Globus pallidus (tissue), 1 donor: ENCODE data around the gene CHST1.

Source experiments
- DNase-seq: peaks from one replicate; pipeline ENCODE4 v3.0.0-alpha.2; 2015; ENCODE audit warnings: low spot score

CHST1 gene

GRCh38 chr11:45665206-45665932 lies at the start of gene CHST1:
TSS of gene CHST1 (minus strand) at chr11:45665622. CDS start at chr11:45650923, 14,699 bp downstream.
- peak; percentile 46 for DNase-seq

- no peak for DNase-seq
Measured at GRCh38 chr11:45713573-45713972, 48.2 kb upstream of the CHST1 start.

- no peak for DNase-seq
Measured at GRCh38 chr11:45710561-45710960, 45.1 kb upstream of the CHST1 start.

GRCh38 chr11:45708887-45709663 lies 43.7 kb upstream of the CHST1 start:
- DNase-seq = no peak

- DNase-seq = no peak
Measured at GRCh38 chr11:45704635-45705034, 39.2 kb upstream of the CHST1 start.

- no peak for DNase-seq
Measured at GRCh38 chr11:45704133-45704532, 38.7 kb upstream of the CHST1 start.

GRCh38 chr11:45702511-45702910 lies 37.1 kb upstream of the CHST1 start:
- DNase-seq = no peak

- no peak for DNase-seq
Measured at GRCh38 chr11:45698777-45699497, 33.5 kb upstream of the CHST1 start.

- no peak for DNase-seq
Measured at GRCh38 chr11:45692808-45693453, 27.5 kb upstream of the CHST1 start.

- DNase-seq = no peak
Measured at GRCh38 chr11:45688472-45689033, 23.1 kb upstream of the CHST1 start.

- DNase-seq = no peak
Measured at GRCh38 chr11:45687836-45688235, 22.4 kb upstream of the CHST1 start.

GRCh38 chr11:45685964-45686537 lies 20.6 kb upstream of the CHST1 start:
- DNase-seq = no peak

- DNase-seq = no peak
Measured at GRCh38 chr11:45684440-45684839, 19.0 kb upstream of the CHST1 start.

GRCh38 chr11:45683271-45684058 lies 18.0 kb upstream of the CHST1 start:
- DNase-seq = no peak

GRCh38 chr11:45679806-45680205 lies 14.4 kb upstream of the CHST1 start:
- DNase-seq = no peak

- DNase-seq = no peak
Measured at GRCh38 chr11:45678976-45679375, 13.6 kb upstream of the CHST1 start.

- no peak for DNase-seq
Measured at GRCh38 chr11:45677770-45678512, 12.5 kb upstream of the CHST1 start.

GRCh38 chr11:45676522-45677095 lies 11.2 kb upstream of the CHST1 start:
- DNase-seq = no peak

GRCh38 chr11:45675646-45676045 lies 10.2 kb upstream of the CHST1 start:
- DNase-seq = no peak
